HEK293T (cell line): ENCODE measurements around the gene WBP1L.

Experiments
- CTCF ChIA-PET: fragments of 350-600 bp; formaldehyde crosslinking; extraction: SDS; loops from one replicate; lab custom pipeline; 2021; ENCODE audit warnings: antibody characterized with exemption, inconsistent platforms; lab: Yijun Ruan, JAX
- POLR2A ChIA-PET: fragments of 350-600 bp; formaldehyde crosslinking; extraction: SDS; loops from one replicate; lab custom pipeline; 2020; ENCODE audit warnings: antibody characterized with exemption, inconsistent platforms; lab: Yijun Ruan, JAX
- DNase-seq: peaks from one replicate; pipeline ENCODE4 v3.0.0; 2012; ENCODE audit warnings: mixed read lengths; ENCODE audit errors: extremely low spot score
- ARNT ChIP-seq: fragments of 450-650 bp; IDR thresholded peaks from 2 replicates; pipeline ENCODE4 v1.6.1; 2017; ENCODE audit warnings: mild to moderate bottlenecking
- BHLHE40 ChIP-seq: fragments of 450-650 bp; IDR thresholded peaks from 2 replicates; pipeline ENCODE4 v1.6.1; 2016; ENCODE audit warnings: mild to moderate bottlenecking, moderate library complexity, borderline replicate concordance
- CTBP1 ChIP-seq: fragments of 450-650 bp; IDR thresholded peaks from 2 replicates; pipeline ENCODE4 v1.6.1; 2016; ENCODE audit warnings: borderline replicate concordance
- ELF4 ChIP-seq: fragments of 450-650 bp; IDR thresholded peaks from 2 replicates; pipeline ENCODE4 v1.6.1; 2017; ENCODE audit warnings: antibody characterized with exemption
- FOXA1 ChIP-seq: fragments of 450-650 bp; IDR thresholded peaks from 2 replicates; pipeline ENCODE4 v1.6.1; 2016; ENCODE audit warnings: mild to moderate bottlenecking
- FOXK2 ChIP-seq: fragments of 450-650 bp; IDR thresholded peaks from 2 replicates; pipeline ENCODE4 v1.6.1; 2016; ENCODE audit warnings: mild to moderate bottlenecking
- FOXM1 ChIP-seq: fragments of 450-650 bp; IDR thresholded peaks from 2 replicates; pipeline ENCODE4 v1.6.1; 2017; ENCODE audit warnings: mild to moderate bottlenecking, borderline replicate concordance
- HDGF ChIP-seq: fragments of 450-650 bp; IDR thresholded peaks from 2 replicates; pipeline ENCODE4 v1.6.1; 2017; ENCODE audit warnings: antibody characterized with exemption, borderline replicate concordance
- L3MBTL2 ChIP-seq: fragments of 450-650 bp; conservative IDR thresholded peaks from 2 replicates; pipeline ENCODE4 v1.6.1; 2016; ENCODE audit warnings: mild to moderate bottlenecking
- LEF1 ChIP-seq: fragments of 450-650 bp; IDR thresholded peaks from 2 replicates; pipeline ENCODE4 v1.6.1; 2017; ENCODE audit warnings: mild to moderate bottlenecking, borderline replicate concordance
- NFRKB ChIP-seq: fragments of 450-650 bp; IDR thresholded peaks from 2 replicates; pipeline ENCODE4 v1.6.1; 2016; ENCODE audit warnings: mild to moderate bottlenecking, moderate library complexity
- PKNOX1 ChIP-seq: fragments of 450-650 bp; IDR thresholded peaks from 2 replicates; pipeline ENCODE4 v1.6.1; 2016
- SP1 ChIP-seq: fragments of 450-650 bp; IDR thresholded peaks from 2 replicates; pipeline ENCODE4 v1.6.1; 2017
- SUZ12 ChIP-seq: fragments of 450-650 bp; IDR thresholded peaks from 2 replicates; pipeline ENCODE4 v1.6.1; 2016; ENCODE audit warnings: mild to moderate bottlenecking
- TARDBP ChIP-seq: fragments of 450-650 bp; IDR thresholded peaks from 2 replicates; pipeline ENCODE4 v1.6.1; 2016
- ZNF384 ChIP-seq: fragments of 450-650 bp; IDR thresholded peaks from 2 replicates; pipeline ENCODE4 v1.6.1; 2016

Gene WBP1L

GRCh38 chr10:102770108-102770482 lies 26.3 kb downstream of the WBP1L start:
- no peak for TF ChIP-seq TARDBP
- TF ChIP-seq ELF4: no peak
- TF ChIP-seq SP1: no peak
- no peak for TF ChIP-seq L3MBTL2
- no peak for TF ChIP-seq ZNF384
- no peak for TF ChIP-seq CTBP1
- TF ChIP-seq ARNT: no peak
- no peak for TF ChIP-seq LEF1
- TF ChIP-seq SUZ12: no peak
- TF ChIP-seq FOXM1: no peak
- no peak for TF ChIP-seq NFRKB
- TF ChIP-seq FOXA1: no peak
- no peak for TF ChIP-seq FOXK2
- no peak for TF ChIP-seq PKNOX1
- no peak for TF ChIP-seq HDGF
- no peak for TF ChIP-seq BHLHE40
- CTCF ChIA-PET: no interaction called here
- POLR2A ChIA-PET: no interaction called here
- DNase-seq: no peak

- CTCF ChIA-PET: no interaction called here
- no peak for TF ChIP-seq LEF1
- no peak for TF ChIP-seq ZNF384
- no peak for TF ChIP-seq HDGF
- TF ChIP-seq TARDBP: no peak
- TF ChIP-seq SP1: no peak
- TF ChIP-seq SUZ12: no peak
- no peak for TF ChIP-seq ELF4
- TF ChIP-seq NFRKB: no peak
- TF ChIP-seq CTBP1: no peak
- no peak for TF ChIP-seq FOXK2
- TF ChIP-seq FOXM1: no peak
- no peak for TF ChIP-seq ARNT
- TF ChIP-seq BHLHE40: no peak
- no peak for TF ChIP-seq FOXA1
- no peak for DNase-seq
- POLR2A ChIA-PET: no interaction called here
Observed at GRCh38 chr10:102770792-102771191, 27.0 kb downstream of the WBP1L start.

GRCh38 chr10:102773320-102773719 lies 29.6 kb downstream of the WBP1L start:
- POLR2A ChIA-PET: no interaction called here
- DNase-seq: no peak
- CTCF ChIA-PET: no interaction called here
- TF ChIP-seq SP1 (no peak), ELF4 (no peak), CTBP1 (no peak), HDGF (no peak)

GRCh38 chr10:102773986-102774385 lies 30.2 kb downstream of the WBP1L start:
- TF ChIP-seq FOXA1 (no peak), ZNF384 (no peak), ELF4 (no peak)
- POLR2A ChIA-PET: no interaction called here
- CTCF ChIA-PET: interaction anchor here (0.6 kb wide), 1 partner anchor 18 kb away, joined by 3 read pairs; no protein-coding TSS in a partner anchor
- DNase-seq: no peak

- DNase-seq: no peak
- ChIA-PET POLR2A (interaction anchor here (1.3 to 1.6 kb wide), 2 partner anchors 10 to 60 kb away, joined by 4 read pairs; no protein-coding TSS in a partner anchor), CTCF (interaction anchor here (0.9 to 2.5 kb wide), 3 partner anchors 21 to 269 kb away, joined by 3 to 6 read pairs (median 4); partner anchors contain the start of gene SFXN2)
Observed at GRCh38 chr10:102775201-102775934, 31.6 kb downstream of the WBP1L start.

More at GRCh38 chr10:102775201-102775934, 31.6 kb downstream of the WBP1L start:
- TF ChIP-seq FOXM1 (no peak), SUZ12 (no peak), CTBP1 (no peak), FOXA1 (no peak), HDGF (no peak), LEF1 (no peak), ELF4 (no peak), L3MBTL2 (no peak), ZNF384 (no peak), PKNOX1 (no peak), SP1 (no peak), TARDBP (no peak), NFRKB (no peak), FOXK2 (no peak), ARNT (no peak), BHLHE40 (no peak)
